Measurements from ENCODE around the gene SH3RF2.

- TF ChIP-seq CTCF (IDR thresholded peaks at IDR 0.05) (no peak), EZH2 (IDR thresholded peaks at IDR 0.05) (no peak)
These were observed 134.8 kb downstream of the SH3RF2 start for GRCh38 chr5:146071171-146071570.

All from neural progenitor cell (in vitro differentiated cells).